HCT116 (cell line): ENCODE data around the gene ITPR2. TPM values are rescaled to one million over a fixed set of nuclear protein-coding genes. Genes with fewer than 3 reads are reported as not detected.
A peak's percentile ranks its signal among the peaks of the same experiment; 100 is the strongest.

ENCODE experiments used
- ATAC-seq: fragments of 200-7000 bp; cut with Tn5 transposase; 2 replicates; pipeline ENCODE4 v1.9.1; 2020; ENCODE audit warnings: mild to moderate bottlenecking, moderate library complexity
- BruUV-seq: library from RNA; stranded (reverse); fragments of 400-500 nt; replicated peaks from 2 replicates; lab custom pipeline; 2021; lab: Mats Ljungman, UMichigan
- CTCF ChIA-PET: fragments of 300-600 bp; sonication (Branson Sonifier 250); formaldehyde crosslinking; loops from one replicate; lab custom pipeline; 2021; ENCODE audit warnings: antibody characterized with exemption; lab: Charles Lee
- POLR2A ChIA-PET: fragments of 300-600, 350-600 bp; sonication (Branson Sonifier 250); formaldehyde crosslinking; loops from one replicate; lab custom pipeline; 2021; ENCODE audit warnings: antibody characterized with exemption; lab: Charles Lee
- RAD21 ChIA-PET, 2 experiments: fragments of 300-600 bp; sonication (Branson Sonifier 250); formaldehyde crosslinking; loops; one replicate each; lab custom pipeline; 2023; ENCODE audit warnings: low total read pairs in 2 of 2; ENCODE audit not compliant: uncharacterized antibody in 2 of 2, unreplicated experiment in 2 of 2, low non-redundant PET in 1 of 2; lab: Charles Lee
- DNase-seq: peaks from one replicate; pipeline ENCODE4 v3.0.0-alpha.2; 2010; ENCODE audit warnings: low read depth, low spot score
- H2AFZ ChIP-seq: fragments of 200-600 bp; shearing (Covaris generic), sonication (generic); 2 replicates; pipeline ENCODE4 v1.6.1; 2017; ENCODE audit warnings: low read depth, mixed run types, mixed read lengths, antibody characterized with exemption, low read length; ENCODE audit not compliant: poor library complexity, severe bottlenecking
- H3K27ac ChIP-seq: 2 replicates; pipeline ENCODE4 v1.5.1; 2012; ENCODE audit warnings: low read depth, low read length
- H3K27me3 ChIP-seq: fragments of 200-600 bp; sonication (generic); 2 replicates; pipeline ENCODE4 v1.6.1; 2016; ENCODE audit warnings: mixed run types, low read length, mixed read lengths; ENCODE audit not compliant: insufficient read depth
- H3K36me3 ChIP-seq, 2 experiments: fragments of 200-500 bp in 1 of 2; fragments of 200-600 bp in 1 of 2; sonication (Bioruptor generic) in 1 of 2; sonication (generic) in 1 of 2; 2 replicates each; pipeline versions ENCODE4 v1.5.1 to v1.6.1; 2014 to 2016; ENCODE audit warnings: low read length in 2 of 2, inconsistent platforms in 1 of 2, mixed read lengths in 1 of 2, mixed run types in 1 of 2; ENCODE audit not compliant: insufficient read depth in 2 of 2, control insufficient read depth in 1 of 2
- H3K4me1 ChIP-seq, 2 experiments: fragments of 200-600 bp in 1 of 2; sonication (generic) in 1 of 2; 2 replicates each; pipeline versions ENCODE4 v1.5.1 to v1.6.1; 2012 to 2017; ENCODE audit warnings: low read length in 2 of 2, inconsistent platforms in 1 of 2, mild to moderate bottlenecking in 1 of 2, mixed read lengths in 1 of 2, mixed run types in 1 of 2, moderate library complexity in 1 of 2; ENCODE audit not compliant: insufficient read depth in 2 of 2, control insufficient read depth in 1 of 2
- H3K4me2 ChIP-seq: fragments of 200-600 bp; sonication (generic); 2 replicates; pipeline ENCODE4 v1.6.1; 2017; ENCODE audit warnings: mixed run types, low read length, mixed read lengths
- H3K4me3 ChIP-seq, 2 experiments: fragments of 200-600 bp in 1 of 2; sonication (generic) in 1 of 2; replicated peaks in 1 of 2; 2 replicates each; pipeline ENCODE4 v1.5.1; 2011 to 2016; ENCODE audit warnings: low read length in 2 of 2, control low read depth in 1 of 2, low read depth in 1 of 2, mild to moderate bottlenecking in 1 of 2, mixed read lengths in 1 of 2, mixed run types in 1 of 2
- H3K79me2 ChIP-seq: fragments of 200-600 bp; sonication (generic); 2 replicates; pipeline ENCODE4 v1.6.1; 2017; ENCODE audit warnings: mild to moderate bottlenecking, mixed run types, low read length, moderate library complexity, mixed read lengths; ENCODE audit not compliant: insufficient read depth
- H3K9ac ChIP-seq: fragments of 200-600 bp; sonication (generic); 2 replicates; pipeline ENCODE4 v1.6.1; 2016; ENCODE audit warnings: low read length, mixed read lengths
- H3K9me2 ChIP-seq: fragments of 200-600 bp; sonication (generic), shearing (Covaris generic); 2 replicates; pipeline ENCODE4 v1.6.1; 2017; ENCODE audit warnings: mixed run types, mild to moderate bottlenecking, moderate library complexity; ENCODE audit not compliant: insufficient read depth
- H3K9me3 ChIP-seq, 2 experiments: fragments of 200-500 bp in 1 of 2; fragments of 200-600 bp in 1 of 2; sonication (Bioruptor generic) in 1 of 2; sonication (generic) in 1 of 2; 2 replicates each; pipeline ENCODE4 v1.6.1; 2014 to 2017; ENCODE audit warnings: low read length in 2 of 2, mixed read lengths in 2 of 2, inconsistent platforms in 1 of 2, low read depth in 1 of 2, mild to moderate bottlenecking in 1 of 2, mixed run types in 1 of 2, moderate library complexity in 1 of 2; ENCODE audit not compliant: control insufficient read depth in 1 of 2, insufficient read depth in 1 of 2
- H4K20me1 ChIP-seq: fragments of 200-600 bp; sonication (generic), shearing (Covaris generic); 2 replicates; pipeline ENCODE4 v1.6.1; 2017; ENCODE audit warnings: mixed run types, mild to moderate bottlenecking, moderate library complexity; ENCODE audit not compliant: insufficient read depth
- CTCF ChIP-seq, 3 experiments: fragments of 200-600 bp in 1 of 3; sonication (generic) in 1 of 3; IDR thresholded peaks in 2 of 3; conservative IDR thresholded peaks in 1 of 3; 2 replicates each; pipeline ENCODE4 v1.5.1; 2012 to 2017; ENCODE audit warnings: low read depth in 2 of 3, low read length in 2 of 3, antibody characterized with exemption in 1 of 3, borderline replicate concordance in 1 of 3, control low read depth in 1 of 3, mild to moderate bottlenecking in 1 of 3, mixed read lengths in 1 of 3, mixed run types in 1 of 3, moderate library complexity in 1 of 3; ENCODE audit not compliant: insufficient read depth in 1 of 3
- ELF1 ChIP-seq: IDR thresholded peaks from 2 replicates; pipeline ENCODE4 v1.6.1; 2012; ENCODE audit warnings: low read depth, borderline replicate concordance
- FOSL1 ChIP-seq: IDR thresholded peaks from 2 replicates; pipeline ENCODE4 v1.6.1; 2012; ENCODE audit warnings: low read depth
- POLR2A ChIP-seq: IDR thresholded peaks from 2 replicates; pipeline ENCODE4 v1.7.0; 2011; ENCODE audit warnings: borderline replicate concordance; ENCODE audit not compliant: insufficient read depth, insufficient read length; ENCODE audit errors: extremely low read depth
- ZFX ChIP-seq: fragments of 450-650 bp; IDR thresholded peaks from 2 replicates; pipeline ENCODE4 v1.6.1; 2017
- intact Hi-C: fragments of 100-400 bp; cut with micrococcal nuclease; formaldehyde crosslinking; loops from 2 replicates; pipeline ENCODE4 v1.10.0; 2022
- total RNA-seq: library from RNA; stranded (reverse); gene quantifications from one replicate; pipeline ENCODE4 v1.2.1, GENCODE V29; 2021; ENCODE audit not compliant: unreplicated experiment

ITPR2 gene
- total RNA-seq, 1 experiment from 2014 or later, result 6.5 TPM

DNA sequence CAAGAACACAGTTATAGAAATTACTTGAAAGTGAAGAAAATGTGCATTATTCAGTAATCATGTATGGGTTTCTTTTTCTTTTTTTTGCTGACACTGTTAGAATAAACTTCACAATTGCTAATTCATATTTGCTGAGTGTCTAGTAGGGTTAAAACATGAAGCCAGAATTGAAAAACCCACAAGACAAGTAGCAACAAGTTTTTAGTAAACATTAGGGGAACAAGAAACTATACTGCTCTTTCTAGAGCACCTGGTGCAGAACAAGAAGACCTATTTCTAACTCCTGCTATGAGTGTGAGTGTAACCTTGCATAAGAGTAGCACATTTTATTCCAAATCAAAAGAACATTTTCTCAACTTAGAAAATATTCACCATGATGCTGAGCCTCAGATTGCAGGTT, 83.2 kb downstream of the ITPR2 start:
- intact Hi-C loops, result no loop called here
- Histone ChIP-seq H3K9me2 (no peaks in the 10 kb centered on the region), H3K36me3 (no peaks in the 10 kb centered on the region), H3K4me2 (peak overlapping the region; percentile 53), H3K9me3 (no peaks in the 10 kb centered on the region), H3K4me1 (peaks cover 4 to 33% of the 10 kb centered on the region in 2 experiments; a peak in 2 of 4 replicates), H3K27ac (no peak overlapping the region), H3K27me3 (no peaks in the 10 kb centered on the region), H2AFZ (no peak overlapping the region), H3K4me3 (no peak overlapping the region), H3K9ac (no peak overlapping the region), H3K79me2 (no peaks in the 10 kb centered on the region), H4K20me1 (no peaks in the 10 kb centered on the region)
- TF ChIP-seq FOSL1 (no peak), ELF1 (no peak), ZFX (no peak), POLR2A (no peak)
- DNase-seq, result no peak
- POLR2A ChIA-PET, result no interaction called here
- CTCF ChIA-PET, result no interaction called here
- no TSS peak for BruUV-seq
- RAD21 ChIA-PET, result no interaction called here
- no peak for ATAC-seq

DNA sequence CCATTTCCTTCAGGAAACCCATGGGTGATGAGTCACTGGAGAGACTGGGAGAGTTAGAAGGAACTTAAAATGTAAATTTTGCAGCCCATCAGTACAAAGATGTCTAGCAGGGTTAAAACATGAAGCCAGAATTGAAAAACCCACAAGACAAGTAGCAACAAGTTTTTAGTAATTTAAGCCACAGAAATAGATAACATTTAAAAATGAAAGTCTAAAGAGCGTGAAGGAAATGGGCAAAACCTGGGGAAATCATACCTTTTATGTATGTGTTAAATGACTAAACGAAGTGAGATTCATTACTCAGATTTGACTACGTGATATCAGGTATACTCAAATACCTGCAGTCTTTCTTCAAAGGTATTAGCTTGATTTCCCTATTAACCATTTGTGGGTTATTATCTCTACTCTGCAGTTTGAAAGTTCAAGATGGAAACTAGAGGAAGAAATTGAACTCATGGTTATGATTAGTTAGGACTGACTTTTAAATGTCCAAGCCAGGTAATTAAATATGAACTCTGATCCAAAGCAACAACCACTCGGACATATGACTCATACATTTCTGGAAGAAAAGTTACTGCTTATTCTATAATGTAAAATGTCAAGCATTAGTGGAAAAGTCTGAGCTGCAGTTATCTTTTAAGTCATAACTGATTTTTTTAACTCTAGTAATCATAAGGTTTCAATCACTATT, 84.1 kb downstream of the ITPR2 start:
- no peaks in the 10 kb centered on the region for H3K36me3 ChIP-seq
- BruUV-seq, result no TSS peak
- H3K4me1 ChIP-seq, result peaks cover 4 to 34% of the 10 kb centered on the region in 2 experiments; a peak in 2 of 4 replicates
- no peaks in the 10 kb centered on the region for H4K20me1 ChIP-seq
- ChIA-PET CTCF (no interaction called here), RAD21 (no interaction called here), POLR2A (no interaction called here)
- H3K9me2 ChIP-seq, result no peaks in the 10 kb centered on the region
- peak overlapping the region; percentile 53 for H3K4me2 ChIP-seq
- intact Hi-C loops, result no loop called here
- DNase-seq (no peak), ATAC-seq (no peak)
- H3K27ac ChIP-seq, result no peak overlapping the region
- H3K79me2 ChIP-seq, result no peaks in the 10 kb centered on the region
- H3K9me3 ChIP-seq, result no peaks in the 10 kb centered on the region
- TF ChIP-seq FOSL1 (peak; percentile 32; the same call in 1 of the 2 replicates), CTCF (IDR thresholded peaks at IDR 0.05 in 2 of 3, conservative IDR thresholded peaks at IDR 0.05 in 1 of 3; ENCODE audit: borderline replicate concordance in 1 of 3, insufficient read depth in 1 of 3, low read depth in 2 of 3, low read length in 2 of 3) (no peak)
- no peak overlapping the region for H3K9ac ChIP-seq
- peak overlapping the region in 1 of 2 experiments; percentile 3; a peak in 1 of 4 replicates for H3K4me3 ChIP-seq
- H2AFZ ChIP-seq, result peak overlapping the region; percentile 11
- H3K27me3 ChIP-seq, result no peaks in the 10 kb centered on the region
